ENCODE data around the gene ORC5.
"Not testable (repeated sequence)": the region's sequence is repeated elsewhere in the genome, so short reads cannot be mapped to it uniquely, and the experiment has no call there.

Gene ORC5

DNA sequence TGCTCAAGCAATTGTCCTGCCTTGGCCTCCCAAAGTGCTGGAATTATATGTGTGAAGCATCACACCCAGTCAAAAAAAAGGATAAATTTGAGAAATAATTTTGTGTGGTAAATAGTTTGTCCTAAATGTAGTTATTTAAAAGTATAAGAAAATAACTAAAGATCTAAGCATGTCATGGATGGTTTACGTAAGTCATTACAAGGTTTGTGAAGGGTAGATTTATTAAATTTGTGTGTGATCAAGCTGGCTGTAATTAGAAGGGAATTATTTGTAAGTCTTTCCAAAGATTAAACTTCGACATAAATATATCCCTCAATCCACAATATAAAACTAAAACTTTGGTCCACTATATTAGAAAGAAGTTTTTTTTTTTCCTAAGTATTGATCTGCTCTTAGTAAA is 28.6 kb downstream of the ORC5 start:
- DNase-seq: no peak

DNA sequence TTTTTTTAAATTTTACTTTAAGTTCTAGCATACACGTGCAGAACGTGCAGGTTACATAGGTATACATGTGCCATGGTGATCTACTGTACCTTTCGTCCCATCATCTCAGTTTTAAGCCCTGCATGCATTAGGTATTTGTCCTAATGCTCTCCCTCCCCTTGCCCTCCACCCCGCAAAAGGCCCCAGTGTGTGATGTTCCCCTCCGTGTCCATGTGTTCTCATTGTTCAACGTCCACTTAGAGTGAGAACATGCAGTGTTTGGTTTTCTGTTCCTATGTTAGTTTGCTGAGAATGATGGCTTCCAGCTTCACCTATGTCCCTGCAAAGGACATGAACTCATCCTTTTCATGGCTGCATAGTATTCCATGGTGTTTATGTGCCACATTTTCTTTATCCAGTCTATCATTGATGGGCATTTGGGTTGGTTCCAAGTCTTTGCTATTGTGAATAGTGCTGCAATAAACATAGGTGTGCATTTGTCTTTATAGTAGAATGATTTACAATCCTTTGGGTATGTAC is 30.2 kb downstream of the ORC5 start:
- DNase-seq: not testable (repeated sequence)

DNA sequence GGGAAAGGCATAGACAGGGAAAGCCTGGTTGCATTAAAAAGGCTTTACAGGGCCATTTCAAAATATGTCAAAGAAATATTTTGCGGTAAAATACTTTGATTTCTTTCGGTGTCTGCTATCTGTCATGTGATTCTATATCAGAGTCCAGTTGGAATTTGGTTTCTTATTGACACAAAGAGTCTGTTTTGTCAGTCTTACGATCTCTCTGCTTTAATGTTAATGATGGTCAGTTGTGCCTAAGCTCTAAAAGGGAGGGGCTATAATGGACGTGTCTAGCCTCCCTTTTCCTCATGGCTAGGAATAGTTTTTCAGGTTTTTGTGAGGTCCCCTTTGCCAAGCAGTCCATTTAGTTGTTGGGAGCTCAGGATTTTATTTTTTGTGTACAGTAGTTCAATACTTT is 31.5 kb downstream of the ORC5 start:
- no peak for DNase-seq

DNA sequence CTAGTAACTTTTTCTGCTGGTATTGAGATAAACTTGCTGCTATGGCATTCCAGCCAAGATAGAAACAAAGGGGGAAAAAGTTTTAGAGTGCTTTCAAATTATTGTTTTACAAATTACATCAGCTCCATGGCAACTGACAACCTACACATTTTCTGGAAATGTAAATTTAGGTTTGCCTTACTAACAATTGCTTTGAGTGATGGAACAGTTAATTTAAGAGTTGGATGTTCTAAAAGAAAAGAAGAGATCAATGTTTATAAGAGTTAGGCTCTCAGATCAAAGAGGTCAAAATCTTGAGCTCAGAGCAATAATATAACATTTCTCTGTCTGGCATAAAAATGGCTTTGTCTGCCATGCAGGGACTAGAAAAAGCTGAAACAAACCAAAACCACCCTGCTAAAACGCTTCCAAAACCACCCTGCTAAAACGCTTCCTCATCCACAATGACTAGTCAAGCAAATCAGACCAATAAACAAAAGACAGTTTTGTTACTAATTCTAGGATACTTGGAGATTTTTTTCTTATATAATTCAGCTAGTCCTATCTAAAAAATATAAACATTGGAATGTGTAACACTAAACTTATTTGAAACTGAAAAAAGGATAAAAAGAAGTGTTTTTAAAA is 32.3 kb downstream of the ORC5 start:
- no peak for DNase-seq

DNA sequence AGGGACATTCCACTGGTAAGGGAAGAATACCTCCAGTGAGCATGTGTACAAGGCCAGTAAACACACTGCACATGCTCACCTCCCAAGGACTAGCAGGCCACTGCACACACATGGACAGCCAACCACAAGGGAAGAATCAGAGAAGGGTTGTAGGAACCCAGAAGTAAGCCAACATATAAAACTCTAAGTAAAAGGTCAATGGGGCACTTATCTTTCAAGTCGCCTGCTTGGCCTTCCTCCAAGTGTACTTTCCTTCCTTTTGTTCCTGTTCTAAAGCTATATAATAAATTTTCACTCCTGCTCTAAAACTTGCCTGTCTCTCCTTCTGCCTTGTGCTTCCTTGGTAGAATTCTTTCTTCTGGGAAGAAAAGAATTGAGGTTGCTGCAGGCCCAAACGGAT is 33.0 kb downstream of the ORC5 start:
- no peak for DNase-seq

DNA sequence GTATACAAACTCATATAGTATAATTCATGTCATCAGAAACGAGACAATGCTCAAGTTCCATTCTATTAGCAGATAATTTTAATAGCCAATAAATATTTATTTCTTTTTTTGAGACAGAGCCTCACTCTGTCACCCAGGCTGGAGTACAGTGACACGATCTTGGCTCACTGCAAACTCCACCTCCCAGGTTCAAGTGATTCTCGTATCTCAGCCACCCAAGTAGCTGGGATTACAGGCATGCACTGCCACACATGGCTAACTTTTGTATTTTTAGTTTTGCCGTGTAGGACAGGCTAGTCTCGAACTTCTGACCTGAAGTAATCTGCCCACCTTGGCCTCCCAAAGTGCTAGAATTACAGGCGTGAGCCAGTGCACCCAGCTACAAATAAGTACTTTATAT is 45.7 kb downstream of the ORC5 start:
- DNase-seq: no peak

DNA sequence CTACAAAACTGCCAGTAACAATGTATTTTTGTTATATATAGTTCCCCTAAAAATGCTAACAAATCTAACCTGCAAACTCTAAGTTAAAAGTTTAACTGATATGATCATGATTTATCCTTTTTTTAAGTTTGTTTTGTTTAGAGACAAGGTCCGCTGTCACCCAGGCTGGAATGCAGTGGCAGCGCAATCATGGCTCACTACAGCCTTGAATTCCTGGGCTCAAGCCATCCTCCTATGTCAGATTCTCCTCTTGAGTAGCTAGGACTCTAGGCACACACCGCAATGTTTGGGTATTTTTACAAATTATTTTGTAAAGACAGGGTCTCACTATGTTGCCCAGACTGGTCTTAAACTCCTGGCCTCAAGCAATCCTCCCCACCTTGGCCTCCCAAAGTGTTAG is 46.6 kb downstream of the ORC5 start:
- no peak for DNase-seq

DNA sequence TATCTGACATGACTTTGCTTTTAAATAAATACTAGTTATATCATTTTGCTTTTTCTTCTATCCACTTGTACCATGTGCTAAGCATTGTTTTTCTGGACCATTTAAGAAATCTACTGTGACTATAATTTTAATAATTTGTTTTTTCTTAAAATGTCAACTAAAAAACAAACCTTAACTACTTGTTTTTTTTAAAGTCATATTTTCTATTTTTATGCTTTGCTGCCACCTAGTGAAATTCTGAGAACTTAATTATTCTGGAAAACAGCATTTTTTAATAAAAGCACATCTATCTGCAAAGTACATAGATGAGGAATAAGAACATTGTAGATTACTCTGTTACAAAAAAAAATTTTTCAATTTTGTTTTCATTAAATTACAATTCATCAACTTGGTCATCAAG is 47.4 kb downstream of the ORC5 start:
- no peak for DNase-seq

DNA sequence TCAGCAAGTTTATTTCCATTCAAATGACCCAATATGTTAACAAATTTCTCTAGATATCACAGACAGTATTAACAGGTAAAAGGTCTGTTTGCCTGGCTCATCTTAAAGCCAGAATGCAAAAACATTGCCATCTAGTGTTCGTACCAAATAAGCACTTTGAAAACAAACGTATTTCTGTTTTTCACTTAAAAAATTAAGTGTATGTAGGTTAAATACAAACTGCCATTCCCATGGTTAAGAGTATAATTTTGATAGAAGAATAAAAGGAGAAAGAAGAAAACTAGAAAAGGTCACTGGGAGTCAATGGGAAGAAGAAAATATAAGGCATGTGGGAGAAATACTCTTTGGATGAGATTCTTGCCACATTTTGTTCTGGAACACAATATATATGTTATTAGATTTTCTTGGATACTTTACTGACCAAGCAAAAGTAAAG is 51.0 kb downstream of the ORC5 start:
- DNase-seq: no peak

DNA sequence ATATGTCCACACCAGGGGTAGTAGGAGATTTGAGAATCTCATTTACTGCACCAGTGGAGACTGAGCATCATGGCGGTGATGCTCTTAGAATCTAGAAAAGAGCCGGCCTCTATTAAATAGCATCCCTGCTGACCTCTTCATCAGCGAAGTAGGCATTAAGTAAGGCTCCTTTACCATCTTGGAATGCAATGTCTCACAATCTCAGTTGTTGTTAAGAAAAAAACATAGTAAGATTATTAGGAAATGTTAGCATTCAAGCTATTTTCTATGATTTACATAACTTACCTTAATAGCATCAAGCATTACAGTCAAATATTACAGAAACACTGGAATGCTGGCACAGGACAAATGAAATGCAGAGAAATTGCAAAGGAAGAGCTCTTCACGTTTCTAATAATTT is 54.5 kb downstream of the ORC5 start:
- no peak for DNase-seq

DNA sequence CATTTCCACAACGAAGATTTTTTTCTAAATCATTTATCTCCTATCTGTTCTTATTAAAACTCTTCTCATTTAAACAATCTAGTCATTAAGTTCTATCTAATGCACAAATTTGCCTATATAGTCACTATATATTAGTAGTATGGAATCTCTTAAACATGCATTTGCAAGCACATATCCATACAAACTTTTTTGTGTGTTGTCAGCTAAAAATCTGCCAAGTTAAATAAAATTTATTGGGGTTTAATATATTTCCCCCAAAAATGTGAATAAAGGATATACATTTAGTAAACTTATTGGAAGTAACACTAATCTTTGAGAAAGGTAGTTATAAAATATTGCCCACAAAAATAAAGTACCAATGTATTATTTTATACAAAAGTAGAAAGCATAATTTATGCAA is 55.3 kb downstream of the ORC5 start:
- no peak for DNase-seq

DNA sequence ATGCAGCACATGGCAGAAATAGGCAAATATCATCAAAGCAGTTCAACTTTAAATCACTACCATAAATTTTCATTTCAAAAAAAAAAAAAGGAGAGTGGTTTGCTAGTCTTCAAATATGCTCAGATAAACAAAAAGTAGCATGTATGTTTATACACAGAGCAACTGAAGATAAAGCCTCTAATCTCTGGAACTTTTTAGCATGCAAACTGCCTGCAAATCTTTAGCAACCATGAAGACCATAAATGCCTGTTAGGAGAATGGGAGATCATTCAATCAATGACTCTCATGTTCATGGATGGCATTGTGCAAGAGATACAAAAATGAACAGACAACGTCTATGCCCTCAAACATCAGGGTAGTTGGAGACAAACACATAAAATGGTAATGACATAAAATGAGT is 57.3 kb downstream of the ORC5 start:
- no peak for DNase-seq

DNA sequence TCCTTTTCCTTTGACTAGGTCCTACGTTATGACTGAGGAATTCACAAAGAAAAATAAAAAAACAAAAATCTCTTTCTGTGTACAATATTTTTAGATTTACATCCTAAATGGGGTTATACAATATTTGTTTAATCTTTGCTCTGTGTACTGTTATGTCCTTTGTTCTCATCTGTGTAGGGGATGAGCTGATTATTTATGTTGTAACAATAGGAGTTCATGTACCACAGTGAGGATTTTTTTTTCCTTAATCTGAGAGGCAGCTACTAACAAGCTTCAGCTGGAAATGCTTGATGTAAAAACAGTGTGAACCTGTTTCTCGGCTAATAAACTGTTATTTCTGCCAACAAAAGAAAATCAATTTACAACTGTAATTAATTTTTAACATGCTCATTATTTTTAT is 58.0 kb downstream of the ORC5 start:
- no peak for DNase-seq

DNA sequence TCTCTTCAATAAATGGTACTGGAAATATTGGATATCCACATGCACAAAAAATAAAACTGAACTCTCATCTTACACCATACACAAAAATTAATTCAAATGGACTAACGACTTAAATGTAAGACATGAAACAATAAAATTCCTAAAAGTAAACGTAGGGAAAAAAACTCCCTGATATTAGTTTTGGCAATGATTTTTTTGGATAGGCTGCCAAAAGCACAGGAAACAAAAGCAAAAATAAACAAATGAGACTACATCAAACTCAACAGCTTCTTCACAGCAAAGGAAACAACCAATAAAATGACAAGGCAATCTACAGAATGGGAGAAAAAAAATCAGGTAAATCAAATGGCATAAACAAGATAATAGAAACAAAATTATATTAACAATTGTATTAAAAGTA is 65.7 kb downstream of the ORC5 start:
- no peak for DNase-seq

DNA sequence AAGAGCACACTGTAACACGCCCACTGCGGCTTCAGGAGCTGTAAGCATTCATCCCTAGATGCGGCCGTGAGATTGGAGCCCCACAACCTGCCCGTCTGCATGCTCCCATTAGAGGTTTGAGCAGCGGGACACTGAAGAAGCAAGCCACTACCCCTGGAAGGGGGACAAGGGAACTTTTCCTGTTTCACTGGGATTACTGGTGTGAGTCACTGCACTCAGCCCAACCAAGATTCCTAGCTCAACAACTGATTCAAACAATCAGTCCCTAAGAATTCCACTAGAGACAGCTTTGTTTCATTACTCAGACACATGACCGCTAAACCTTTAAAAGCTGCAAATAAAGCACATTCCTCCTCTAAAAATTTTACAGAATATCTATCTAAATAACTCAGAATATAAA is 69.8 kb downstream of the ORC5 start:
- DNase-seq: no peak

DNA sequence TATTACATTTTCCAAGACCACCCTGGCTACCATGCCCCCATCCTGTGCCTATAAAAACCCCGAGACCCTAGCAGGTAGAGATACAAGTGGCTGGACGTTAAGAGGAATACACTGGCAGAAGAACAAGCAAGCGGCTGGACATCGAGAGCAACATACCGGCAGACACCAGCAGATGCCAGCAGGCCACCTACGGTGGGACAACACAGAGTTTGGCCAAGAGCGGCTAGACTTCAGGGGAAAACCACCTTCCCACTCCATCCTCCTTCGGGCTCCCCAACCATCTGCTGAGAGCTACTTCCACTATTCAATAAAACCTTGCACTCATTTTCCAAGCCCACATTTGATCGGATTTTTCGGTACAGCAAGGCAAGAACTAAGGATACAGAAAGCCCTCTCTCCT is 70.3 kb downstream of the ORC5 start:
- no peak for DNase-seq

DNA sequence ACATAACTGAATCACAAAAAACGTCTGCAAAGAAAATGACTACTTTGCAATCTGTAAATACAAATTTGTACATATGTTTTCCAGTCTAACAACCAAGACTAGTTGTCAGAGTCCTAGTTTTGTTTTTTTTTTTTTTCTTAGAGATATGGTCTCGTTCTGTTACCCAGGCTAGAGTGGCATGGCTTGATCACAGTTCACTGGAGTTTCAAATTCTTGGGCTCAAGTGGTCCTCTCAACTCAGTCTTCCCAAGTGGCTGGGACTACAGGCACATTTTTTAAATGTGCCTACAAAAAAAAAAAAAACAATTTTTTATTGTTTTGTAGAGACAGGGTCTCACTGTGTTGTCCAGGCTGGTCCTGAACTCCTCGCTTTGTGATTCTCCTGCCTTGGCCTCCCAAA is 70.8 kb downstream of the ORC5 start:
- no peak for DNase-seq

DNA sequence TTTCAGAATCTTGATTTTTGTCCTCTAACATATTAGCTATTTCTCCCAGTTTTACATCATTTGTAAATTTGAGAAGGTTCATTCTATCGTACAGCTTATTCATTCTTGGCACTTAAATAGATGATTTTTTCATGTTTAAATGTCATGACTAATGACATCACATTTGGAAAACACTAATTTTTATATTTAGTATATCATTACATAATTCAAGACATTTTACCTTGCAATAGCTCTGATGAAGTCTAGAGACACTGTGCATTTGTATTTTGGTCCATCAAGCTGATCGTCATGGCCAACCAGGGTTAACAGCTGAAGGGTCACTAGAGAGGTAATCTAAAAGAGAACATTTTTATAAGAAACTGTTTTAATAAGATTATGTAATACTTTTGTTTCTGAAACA is 71.3 kb downstream of the ORC5 start:
- no peak for DNase-seq

DNA sequence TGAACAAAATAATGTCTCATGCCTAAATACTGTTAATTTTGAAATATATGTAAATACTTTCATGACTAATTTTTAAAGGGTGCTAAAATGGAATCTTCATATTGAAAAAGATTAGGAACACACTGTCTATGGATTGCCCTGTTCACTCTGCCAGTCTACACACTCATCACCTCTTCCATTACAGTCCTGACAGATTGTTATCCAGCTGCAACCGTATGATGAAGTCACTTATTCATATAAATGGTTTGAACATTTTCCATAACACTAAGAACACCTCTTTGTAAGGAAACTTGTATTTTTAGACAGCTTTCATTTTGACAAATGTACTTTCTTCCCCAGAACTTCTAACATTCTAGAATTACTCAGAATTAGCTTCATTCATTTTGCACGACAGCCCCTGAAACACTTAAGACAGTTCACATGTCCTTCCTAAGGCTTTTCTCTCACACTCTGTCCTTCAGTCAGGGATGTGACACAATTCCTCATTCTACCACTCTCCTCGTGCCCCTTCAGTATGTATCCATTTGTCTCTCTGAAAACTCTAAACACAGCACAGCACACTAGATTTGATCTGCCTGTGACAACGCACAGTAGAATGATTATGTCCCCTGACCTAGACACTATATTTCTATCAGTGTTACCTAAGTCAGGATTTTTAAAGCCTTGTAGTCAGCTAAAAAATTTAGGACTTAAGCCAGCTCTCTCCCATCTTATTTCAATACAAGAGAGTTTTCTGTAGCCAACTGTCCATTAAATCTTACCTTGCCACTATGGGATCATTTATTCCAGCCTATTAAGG is 71.9 kb downstream of the ORC5 start:
- DNase-seq: no peak

DNA sequence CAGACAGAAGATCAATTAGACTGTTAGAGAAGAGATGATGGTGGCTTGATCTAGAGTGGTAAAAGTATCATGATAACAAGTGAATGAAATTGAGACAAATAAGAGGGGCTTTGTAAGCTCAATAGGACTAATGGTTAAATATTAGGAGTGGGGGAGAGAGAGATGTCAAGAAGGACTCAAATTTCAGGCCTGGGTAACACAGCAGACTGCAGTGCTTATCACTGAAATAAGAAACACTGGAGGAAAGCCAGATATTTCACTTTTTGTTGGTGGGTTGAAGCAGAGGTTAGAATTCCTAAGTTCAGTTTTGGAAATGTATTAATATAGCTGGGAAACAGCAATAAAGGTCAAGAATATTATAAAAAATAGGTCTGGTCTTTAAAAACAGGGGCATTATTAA is 74.6 kb downstream of the ORC5 start:
- DNase-seq: no peak

DNA sequence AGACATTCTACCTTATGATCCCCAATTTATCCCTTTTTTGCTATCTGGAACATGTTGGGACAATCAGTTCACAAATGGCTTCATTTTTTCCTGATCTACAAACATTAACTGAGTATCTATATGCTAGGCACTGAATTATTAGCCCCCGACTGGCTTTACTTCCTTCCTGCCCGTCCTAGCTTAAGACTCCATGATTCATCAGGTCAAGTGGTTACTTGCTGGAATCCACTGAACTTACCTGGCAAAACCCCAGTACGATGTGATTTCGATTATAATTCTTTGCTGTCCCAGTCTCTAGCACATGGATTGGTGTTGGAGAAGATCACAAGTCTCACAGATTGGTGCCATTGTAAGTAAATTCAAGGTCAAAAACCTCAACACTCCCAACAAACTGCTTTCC is 77.1 kb downstream of the ORC5 start:
- DNase-seq: no peak

DNA sequence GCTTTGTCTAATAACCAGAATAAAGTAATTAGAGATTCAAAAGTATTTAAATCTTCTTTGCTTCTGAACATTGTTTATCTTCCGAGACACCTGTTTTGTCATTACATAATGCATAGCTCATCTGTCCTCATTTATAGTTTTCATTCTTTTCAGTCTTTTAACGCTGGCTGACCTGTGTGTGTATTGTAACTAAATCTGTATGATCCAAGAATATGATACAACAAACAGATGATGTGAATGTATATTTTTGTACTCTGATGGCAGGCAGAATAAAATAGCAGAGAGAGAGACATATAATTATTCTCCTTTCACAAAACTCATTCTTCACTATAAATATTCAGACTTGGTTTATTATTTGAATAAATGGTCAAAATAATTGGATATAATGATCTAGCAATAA is 80.6 kb downstream of the ORC5 start:
- no peak for DNase-seq

DNA sequence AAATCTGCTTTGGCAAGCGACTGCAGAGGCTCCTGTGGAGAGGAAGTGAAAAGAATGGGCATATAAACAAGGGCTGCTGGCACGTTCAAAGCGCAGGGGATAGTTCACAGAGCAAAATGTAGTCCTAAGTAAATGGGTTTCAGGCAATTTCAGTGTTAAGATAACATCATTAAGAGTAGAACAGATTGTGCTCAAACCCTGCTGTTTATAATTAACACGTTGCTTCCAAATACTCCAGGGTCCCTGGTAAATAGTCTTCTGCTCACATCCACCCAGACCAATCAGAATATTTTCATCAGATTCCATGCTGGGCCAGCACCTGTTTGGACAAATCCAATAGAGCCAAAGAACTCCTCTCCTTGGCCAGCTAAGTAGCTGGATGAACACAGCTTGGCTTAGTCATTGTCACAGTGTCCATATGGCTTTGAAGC is 81.4 kb downstream of the ORC5 start:
- DNase-seq: no peak

DNA sequence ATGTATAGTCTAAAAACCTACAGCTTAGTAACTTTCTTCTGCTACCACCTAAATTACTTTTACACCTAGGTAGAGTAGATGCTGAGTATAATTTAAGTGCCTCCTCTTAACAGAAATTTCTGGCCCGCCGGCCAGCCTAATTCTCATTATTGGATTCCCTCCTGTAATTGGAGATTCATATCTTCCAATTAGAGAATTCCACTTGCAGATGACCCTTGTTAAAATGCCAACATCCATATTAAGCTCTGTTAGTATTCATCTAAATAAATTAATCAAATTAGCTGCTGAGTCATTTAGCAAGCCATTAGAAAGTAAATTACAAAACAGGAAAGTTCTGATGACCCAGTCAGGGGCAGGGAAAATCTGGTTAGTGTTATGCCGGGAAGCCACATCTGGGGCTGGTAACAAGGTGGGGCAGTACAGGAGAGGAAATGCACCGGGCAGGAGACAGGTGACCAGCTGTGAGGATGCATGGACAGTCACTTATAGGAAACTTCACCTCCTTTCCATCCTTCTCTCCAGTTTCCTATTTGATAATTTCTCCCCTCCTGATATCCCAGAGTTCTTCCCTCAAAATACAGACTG is 82.8 kb downstream of the ORC5 start:
- DNase-seq: no peak
